ENCODE data around the gene CDH3.

The CDH3 gene

GRCh38 chr16:68732042-68732680 is 87.1 kb downstream of the CDH3 start:
- Histone ChIP-seq H3K27ac (ENCODE audit: low read length) (no peak overlapping the region), H3K4me3 (ENCODE audit: low read length) (no peak overlapping the region), H3K36me3 (replicated peaks; ENCODE audit: insufficient read depth, low read length) (no peaks in the 10 kb centered on the region), H2AFZ (ENCODE audit: low read length) (no peak overlapping the region), H3K4me1 (ENCODE audit: low read length) (no peaks in the 10 kb centered on the region), H3K9ac (ENCODE audit: low read length) (no peak overlapping the region), H3K9me2 (replicated peaks; ENCODE audit: insufficient read depth, low read length) (no peaks in the 10 kb centered on the region), H3F3A (ENCODE audit: insufficient read depth, low read length) (no peaks in the 10 kb centered on the region), H3K4me2 (ENCODE audit: low read depth, low read length) (no peak overlapping the region), H3K9me3 (replicated peaks; ENCODE audit: insufficient read depth, low read length) (no peaks in the 10 kb centered on the region), H4K20me1 (ENCODE audit: insufficient read depth, low read length) (no peaks in the 10 kb centered on the region), H3K27me3 (replicated peaks; ENCODE audit: insufficient read depth, low read length) (no peaks in the 10 kb centered on the region; the same call in 1 of the 2 replicates), H3K79me2 (ENCODE audit: low read length) (no peaks in the 10 kb centered on the region)
- TF ChIP-seq EZH2phosphoT487 (IDR thresholded peaks at IDR 0.05; ENCODE audit: low read length) (no peak), EZH2 (optimal IDR thresholded peaks at IDR 0.05; ENCODE audit: low read depth, low read length) (no peak), CTCF (IDR thresholded peaks at IDR 0.05; ENCODE audit: low read length) (no peak)
- DNase-seq = no peak

- no peak overlapping the region for H3K27ac ChIP-seq (ENCODE audit: low read length)
- H3K27me3 ChIP-seq (replicated peaks; ENCODE audit: insufficient read depth, low read length) = no peaks in the 10 kb centered on the region; the same call in 1 of the 2 replicates
- H3K4me2 ChIP-seq (ENCODE audit: low read depth, low read length) = no peak overlapping the region
- H3K4me3 ChIP-seq (ENCODE audit: low read length) = no peak overlapping the region
- no peaks in the 10 kb centered on the region for H3K9me2 ChIP-seq (replicated peaks; ENCODE audit: insufficient read depth, low read length)
- no peak for DNase-seq
- H3K9ac ChIP-seq (ENCODE audit: low read length) = no peak overlapping the region
- no peaks in the 10 kb centered on the region for H3K79me2 ChIP-seq (ENCODE audit: low read length)
- no peaks in the 10 kb centered on the region for H3K36me3 ChIP-seq (replicated peaks; ENCODE audit: insufficient read depth, low read length)
- no peaks in the 10 kb centered on the region for H3F3A ChIP-seq (ENCODE audit: insufficient read depth, low read length)
- H3K9me3 ChIP-seq (replicated peaks; ENCODE audit: insufficient read depth, low read length) = no peaks in the 10 kb centered on the region
- TF ChIP-seq CTCF (IDR thresholded peaks at IDR 0.05; ENCODE audit: low read length) (no peak), EZH2phosphoT487 (IDR thresholded peaks at IDR 0.05; ENCODE audit: low read length) (no peak), EZH2 (optimal IDR thresholded peaks at IDR 0.05; ENCODE audit: low read depth, low read length) (no peak)
- no peak overlapping the region for H2AFZ ChIP-seq (ENCODE audit: low read length)
- no peaks in the 10 kb centered on the region for H4K20me1 ChIP-seq (ENCODE audit: insufficient read depth, low read length)
- no peaks in the 10 kb centered on the region for H3K4me1 ChIP-seq (ENCODE audit: low read length)
Observed at GRCh38 chr16:68732741-68733399, 87.8 kb downstream of the CDH3 start.

GRCh38 chr16:68733570-68733969 is 88.5 kb downstream of the CDH3 start:
- no peak overlapping the region for H2AFZ ChIP-seq (ENCODE audit: low read length)
- TF ChIP-seq EZH2phosphoT487 (IDR thresholded peaks at IDR 0.05; ENCODE audit: low read length) = no peak
- TF ChIP-seq CTCF (IDR thresholded peaks at IDR 0.05; ENCODE audit: low read length) = no peak
- TF ChIP-seq EZH2 (optimal IDR thresholded peaks at IDR 0.05; ENCODE audit: low read depth, low read length) = no peak
- no peaks in the 10 kb centered on the region for H4K20me1 ChIP-seq (ENCODE audit: insufficient read depth, low read length)
- no peaks in the 10 kb centered on the region for H3K9me3 ChIP-seq (replicated peaks; ENCODE audit: insufficient read depth, low read length)
- H3K9me2 ChIP-seq (replicated peaks; ENCODE audit: insufficient read depth, low read length) = no peaks in the 10 kb centered on the region
- no peaks in the 10 kb centered on the region for H3K79me2 ChIP-seq (ENCODE audit: low read length)
- H3K27ac ChIP-seq (ENCODE audit: low read length) = no peak overlapping the region
- no peak for DNase-seq
- no peaks in the 10 kb centered on the region; the same call in 1 of the 2 replicates for H3K27me3 ChIP-seq (replicated peaks; ENCODE audit: insufficient read depth, low read length)
- H3K4me2 ChIP-seq (ENCODE audit: low read depth, low read length) = no peak overlapping the region
- H3K36me3 ChIP-seq (replicated peaks; ENCODE audit: insufficient read depth, low read length) = no peaks in the 10 kb centered on the region
- H3K9ac ChIP-seq (ENCODE audit: low read length) = no peak overlapping the region
- H3K4me1 ChIP-seq (ENCODE audit: low read length) = no peaks in the 10 kb centered on the region
- H3K4me3 ChIP-seq (ENCODE audit: low read length) = no peak overlapping the region
- H3F3A ChIP-seq (ENCODE audit: insufficient read depth, low read length) = no peaks in the 10 kb centered on the region

Measured in MM.1S (cell line).